Epithelial cell of proximal tubule (primary cell): Measurements from ENCODE around the gene PLCB1. TPM values are rescaled to one million over a fixed set of nuclear protein-coding genes. Genes with fewer than 3 reads are reported as not detected.

ENCODE experiments used
- DNase-seq: peaks from one replicate; pipeline ENCODE4 v3.0.0-alpha.2; 2011; ENCODE audit warnings: low read depth
- H3K4me3 ChIP-seq: 2 replicates; pipeline ENCODE4 v1.5.1; 2011; ENCODE audit warnings: low read depth, mild to moderate bottlenecking, low read length
- CTCF ChIP-seq: conservative IDR thresholded peaks from 2 replicates; pipeline ENCODE4 v1.5.1; 2012; ENCODE audit warnings: low read depth, mild to moderate bottlenecking, low read length
- total RNA-seq: library from RNA; depleted of rRNA; stranded (reverse); fragments of >200 nt; gene quantifications from 2 replicates; pipeline ENCODE4 v1.2.3, GENCODE V29; 2015

The PLCB1 gene
- total RNA-seq, 1 donor from 2014 or later, result 2.2 TPM

- H3K4me3 ChIP-seq, result no peak overlapping the region
- no peak for TF ChIP-seq CTCF
- no peak for DNase-seq
Observed at GRCh38 chr20:8388707-8389106, 256.6 kb downstream of the PLCB1 start.

GRCh38 chr20:8389381-8390036, 257.4 kb downstream of the PLCB1 start:
- DNase-seq, result no peak
- TF ChIP-seq CTCF, result peak; percentile 51
- H3K4me3 ChIP-seq, result no peak overlapping the region

GRCh38 chr20:8390037-8390433, 258.0 kb downstream of the PLCB1 start:
- no peak for DNase-seq
- TF ChIP-seq CTCF, result no peak

GRCh38 chr20:8390500-8390899, 258.4 kb downstream of the PLCB1 start:
- TF ChIP-seq CTCF, result no peak
- DNase-seq, result no peak

More at GRCh38 chr20:8390037-8390433, 258.0 kb downstream of the PLCB1 start:
- H3K4me3 ChIP-seq, result no peak overlapping the region

GRCh38 chr20:8393381-8393780, 261.3 kb downstream of the PLCB1 start:
- no peak overlapping the region for H3K4me3 ChIP-seq
- DNase-seq, result no peak
- no peak for TF ChIP-seq CTCF

More at GRCh38 chr20:8390500-8390899, 258.4 kb downstream of the PLCB1 start:
- no peak overlapping the region for H3K4me3 ChIP-seq

GRCh38 chr20:8394308-8394945, 262.4 kb downstream of the PLCB1 start:
- no peak for DNase-seq
- H3K4me3 ChIP-seq, result no peak overlapping the region
- no peak for TF ChIP-seq CTCF

GRCh38 chr20:8395956-8396355, 263.9 kb downstream of the PLCB1 start:
- DNase-seq, result no peak
- no peak for TF ChIP-seq CTCF
- H3K4me3 ChIP-seq, result no peak overlapping the region
